CD14-positive monocyte (primary cell): Measurements from ENCODE around the gene HK3. TPM values are rescaled to one million over a fixed set of nuclear protein-coding genes. Genes with fewer than 3 reads are reported as not detected.

Experiments
- DNase-seq, 3 donors: peaks; one replicate each; pipeline ENCODE4 v3.0.0-alpha.2; 2011 to 2022
- H2AFZ ChIP-seq: 2 replicates; pipeline ENCODE4 v1.6.0; 2012; ENCODE audit warnings: mild to moderate bottlenecking, low read depth, low read length, inconsistent platforms; ENCODE audit not compliant: insufficient read depth, poor library complexity, severe bottlenecking
- H3K27ac ChIP-seq, 2 donors: 1 replicate in 1 of 2; 2 replicates in 1 of 2; pipeline ENCODE4 v1.5.1; 2012 to 2013; ENCODE audit warnings: low read length in 2 of 2, control low read depth in 1 of 2, inconsistent platforms in 1 of 2, low read depth in 1 of 2, mild to moderate bottlenecking in 1 of 2
- H3K27me3 ChIP-seq, 2 donors: one replicate each; pipeline versions ENCODE4 v1.6.0 to v1.6.1; 2011 to 2013; ENCODE audit warnings: low read length in 2 of 2; ENCODE audit not compliant: control insufficient read depth in 2 of 2, insufficient read depth in 2 of 2
- H3K36me3 ChIP-seq, 2 donors: replicated peaks in 1 of 2; 1 replicate in 1 of 2; 2 replicates in 1 of 2; pipeline versions ENCODE4 v1.5.1 to v1.6.1; 2012 to 2013; ENCODE audit warnings: low read length in 2 of 2, control low read depth in 1 of 2, inconsistent platforms in 1 of 2, mild to moderate bottlenecking in 1 of 2; ENCODE audit not compliant: insufficient read depth in 2 of 2, control insufficient read depth in 1 of 2
- H3K4me1 ChIP-seq, 2 donors: 1 replicate in 1 of 2; 2 replicates in 1 of 2; pipeline versions ENCODE4 v1.5.1 to v1.6.1; 2012 to 2013; ENCODE audit warnings: low read length in 2 of 2, control low read depth in 1 of 2, inconsistent platforms in 1 of 2, mild to moderate bottlenecking in 1 of 2, moderate library complexity in 1 of 2; ENCODE audit not compliant: insufficient read depth in 2 of 2, control insufficient read depth in 1 of 2
- H3K4me2 ChIP-seq: replicated peaks from 2 replicates; pipeline ENCODE3; 2012; ENCODE audit warnings: low read length, moderate library complexity, mild to moderate bottlenecking; ENCODE audit not compliant: poor library complexity, severe bottlenecking; ENCODE audit errors: extremely low read depth
- H3K4me3 ChIP-seq, 3 experiments: fragments of 200-600 bp in 1 of 3; sonication (generic) in 1 of 3; replicated peaks in 1 of 3; 1 replicate in 2 of 3; 2 replicates in 1 of 3; pipeline ENCODE4 v1.5.1; 2011 to 2013; ENCODE audit warnings: low read length in 3 of 3, mild to moderate bottlenecking in 3 of 3, control low read depth in 2 of 3, low read depth in 2 of 3, inconsistent platforms in 1 of 3, moderate library complexity in 1 of 3
- H3K79me2 ChIP-seq: 2 replicates; pipeline ENCODE4 v1.6.0; 2012; ENCODE audit warnings: mild to moderate bottlenecking, control low read depth, inconsistent platforms, low read length, moderate library complexity; ENCODE audit not compliant: insufficient read depth
- H3K9ac ChIP-seq: 2 replicates; pipeline ENCODE4 v1.6.0; 2017; ENCODE audit warnings: low read length, mild to moderate bottlenecking; ENCODE audit not compliant: insufficient read depth, poor library complexity, severe bottlenecking
- H3K9me3 ChIP-seq, 2 donors: replicated peaks in 1 of 2; 1 replicate in 1 of 2; 2 replicates in 1 of 2; pipeline versions ENCODE4 v1.5.1 to v1.6.1; 2012 to 2013; ENCODE audit warnings: low read length in 2 of 2, control low read depth in 1 of 2; ENCODE audit not compliant: control insufficient read depth in 1 of 2, insufficient read depth in 1 of 2
- H4K20me1 ChIP-seq: 2 replicates; pipeline ENCODE4 v1.6.0; 2012; ENCODE audit warnings: mild to moderate bottlenecking, low read length, control low read depth, moderate library complexity; ENCODE audit not compliant: insufficient read depth
- H3K27ac Mint-ChIP-seq, 7 donors: one replicate each; pipeline ENCODE4 v1.8.0; 2020; ENCODE audit warnings: mild to moderate bottlenecking in 7 of 7, mixed read lengths in 7 of 7, moderate library complexity in 6 of 7, inconsistent platforms in 2 of 7
- H3K27me3 Mint-ChIP-seq, 3 donors: one replicate each; pipeline ENCODE4 v1.8.0; 2021 to 2022; ENCODE audit warnings: low read depth in 3 of 3, mild to moderate bottlenecking in 3 of 3, mixed read lengths in 3 of 3, moderate library complexity in 3 of 3, inconsistent platforms in 1 of 3
- H3K36me3 Mint-ChIP-seq, 2 donors: one replicate each; pipeline ENCODE4 v1.8.0; 2020; ENCODE audit warnings: mixed read lengths in 2 of 2, inconsistent platforms in 1 of 2, mild to moderate bottlenecking in 1 of 2
- H3K4me1 Mint-ChIP-seq: one replicate; pipeline ENCODE4 v1.8.0; 2020; ENCODE audit warnings: mild to moderate bottlenecking, mixed read lengths
- H3K4me3 Mint-ChIP-seq, 2 donors: one replicate each; pipeline ENCODE4 v1.8.0; 2020; ENCODE audit warnings: mild to moderate bottlenecking in 2 of 2, mixed read lengths in 2 of 2, moderate library complexity in 1 of 2
- H3K9me3 Mint-ChIP-seq, 7 donors: one replicate each; pipeline ENCODE4 v1.8.0; 2020 to 2022; ENCODE audit warnings: mixed read lengths in 7 of 7, mild to moderate bottlenecking in 6 of 7, moderate library complexity in 6 of 7, inconsistent platforms in 2 of 7
- CTCF ChIP-seq: fragments of 200-600 bp; IDR thresholded peaks from one replicate; pipeline ENCODE4 v1.8.0; 2022; ENCODE audit warnings: antibody characterized with exemption, mild to moderate bottlenecking
- WGBS: methylation state at CpG from one replicate; pipeline ENCODE4 v1.1.5; 2013; ENCODE audit warnings: missing lambda C conversion rate; ENCODE audit not compliant: insufficient coverage; 5-methylcytosine and 5-hydroxymethylcytosine counted together
- intact Hi-C, 2 donors: fragments of 100-400 bp; cut with micrococcal nuclease; formaldehyde crosslinking; loops; one replicate each; pipeline versions ENCODE4 v1.15.0 to v1.15.1; 2023
- polyA plus RNA-seq, 3 donors: library from polyadenylated mRNA; depleted of rRNA in 1 of 3; unstranded in 2 of 3; stranded (reverse) in 1 of 3; fragments of 300-500 nt in 2 of 3; fragments of >200 nt in 1 of 3; fragmentation: Illumina TruSeq in 2 of 3; gene quantifications; 1 replicate in 2 of 3; 2 replicates in 1 of 3; pipeline ENCODE4 v1.2.3, GENCODE V29; 2012 to 2021

The HK3 gene
- polyA plus RNA-seq, 3 donors, result 174 to 988 (median 204) TPM

DNA sequence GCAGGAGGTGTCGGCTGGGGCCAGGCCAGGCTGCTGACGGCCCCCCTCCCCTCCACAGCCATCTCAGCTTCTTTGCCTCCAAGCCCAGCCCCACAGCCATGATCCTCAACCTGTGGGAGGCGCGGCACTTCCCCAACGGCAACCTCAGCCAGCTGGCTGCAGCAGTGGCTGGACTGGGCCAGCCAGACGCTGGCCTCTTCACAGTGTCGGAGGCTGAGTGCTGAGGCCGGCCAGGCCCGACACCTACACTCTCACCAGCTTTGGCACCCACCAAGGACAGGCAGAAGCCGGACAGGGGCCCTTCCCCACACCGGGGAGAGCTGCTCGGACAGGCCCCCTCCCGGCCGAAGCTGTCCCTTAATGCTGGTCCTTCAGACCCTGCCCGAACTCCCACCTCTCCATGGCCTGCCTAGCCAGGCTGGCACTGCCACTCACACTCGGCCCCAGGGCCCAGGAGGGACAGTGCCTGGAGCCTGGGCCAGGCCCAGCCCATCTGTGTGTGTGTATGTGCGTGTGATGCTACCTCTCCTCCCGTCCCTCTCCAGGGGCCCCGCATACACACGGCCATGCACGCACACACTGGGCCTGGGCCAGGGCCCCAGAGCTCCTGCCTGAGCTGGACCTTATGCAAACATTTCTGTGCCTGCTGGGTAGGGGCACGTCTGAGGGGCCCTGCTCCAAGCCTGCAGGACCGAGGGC is 19.3 kb downstream of the HK3 start:
- no peaks in the 10 kb centered on the region for H3K79me2 ChIP-seq
- H3K9me3 ChIP-seq, result no peaks in the 10 kb centered on the region
- no peak for DNase-seq
- 88% methylated on average over 20 of the region's 23 CpGs for WGBS
- H3K9ac ChIP-seq, result no peak overlapping the region
- Mint-ChIP-seq H3K36me3 (peaks cover 46 to 52% of the 10 kb centered on the region in 2 donors), H3K4me1 (peaks cover 15% of the 10 kb centered on the region), H3K27me3 (peaks cover 5 to 18% (median 14%) of the 10 kb centered on the region in 3 donors), H3K4me3 (no peak overlapping the region), H3K27ac (no peak overlapping the region), H3K9me3 (peaks cover 0 to 4% (median 1%) of the 10 kb centered on the region in 7 donors)
- TF ChIP-seq CTCF, result no peak
- no peaks in the 10 kb centered on the region for H3K4me1 ChIP-seq
- no peak overlapping the region for H3K4me3 ChIP-seq
- H3K27me3 ChIP-seq, result no peaks in the 10 kb centered on the region
- H2AFZ ChIP-seq, result no peak overlapping the region
- no peak overlapping the region for H3K27ac ChIP-seq
- intact Hi-C loops, result no loop called here
- no peak overlapping the region for H3K4me2 ChIP-seq
- peaks cover 50 to 51% of the 10 kb centered on the region in 2 donors for H3K36me3 ChIP-seq
- peaks cover 100% of the 10 kb centered on the region for H4K20me1 ChIP-seq

DNA sequence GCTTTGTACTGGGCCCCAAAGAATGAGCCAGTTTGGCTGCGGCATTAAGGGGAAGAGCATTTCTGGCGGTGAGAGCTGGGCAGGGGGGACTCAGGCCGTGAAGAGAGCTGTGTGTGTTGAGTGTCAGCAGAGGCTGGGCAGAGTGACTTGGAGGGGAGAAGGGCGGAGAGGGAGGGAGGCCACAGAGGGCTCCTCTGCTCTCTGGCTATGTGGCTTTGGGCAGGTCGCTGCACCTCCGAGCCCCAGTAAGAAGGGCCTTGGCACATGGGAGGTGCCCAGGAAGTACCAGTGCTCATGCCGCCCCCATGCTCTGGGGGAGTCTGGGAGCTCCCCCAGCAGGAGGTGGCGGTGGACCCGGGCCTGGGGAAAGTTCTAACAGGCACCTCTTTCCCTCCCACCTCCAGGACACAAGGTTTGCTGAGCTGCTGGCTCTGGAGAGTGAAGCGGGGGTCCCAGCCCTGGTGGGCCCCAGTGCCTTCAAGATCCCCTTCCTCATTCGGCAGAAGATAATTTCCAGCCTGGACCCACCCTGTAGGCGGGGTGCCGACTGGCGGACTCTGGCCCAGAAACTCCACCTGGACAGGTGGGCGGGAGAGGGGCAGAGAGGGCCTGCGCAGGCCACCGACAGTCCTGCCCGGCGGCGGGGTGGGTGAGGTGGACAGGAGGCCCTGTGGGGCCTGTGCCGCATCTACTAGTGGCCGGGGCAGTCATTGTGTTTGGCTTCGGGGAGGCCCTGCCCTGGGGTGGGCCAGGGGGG is 20.1 kb downstream of the HK3 start:
- intact Hi-C loops, result no loop called here
- no peak for TF ChIP-seq CTCF
- Mint-ChIP-seq H3K9me3 (peaks cover 0 to 8% (median 1%) of the 10 kb centered on the region in 7 donors), H3K27ac (peak overlapping the region in 3 of 7 donors; percentile 1 to 30 (median 15)), H3K36me3 (peaks cover 39 to 45% of the 10 kb centered on the region in 2 donors), H3K27me3 (peaks cover 5 to 24% (median 14%) of the 10 kb centered on the region in 3 donors), H3K4me1 (peaks cover 15% of the 10 kb centered on the region), H3K4me3 (no peak overlapping the region)
- DNase-seq, result no peak
- Histone ChIP-seq H3K4me2 (no peak overlapping the region), H3K9ac (no peak overlapping the region), H3K4me3 (no peak overlapping the region), H4K20me1 (peaks cover 100% of the 10 kb centered on the region), H3K9me3 (no peaks in the 10 kb centered on the region), H3K4me1 (no peaks in the 10 kb centered on the region), H3K36me3 (peaks cover 42 to 44% of the 10 kb centered on the region in 2 donors), H3K27ac (no peak overlapping the region), H3K79me2 (no peaks in the 10 kb centered on the region), H2AFZ (no peak overlapping the region), H3K27me3 (no peaks in the 10 kb centered on the region)
- 90% methylated on average over 13 of the region's 23 CpGs for WGBS
